ENCODE results near the gene PCNA. TPM values are rescaled to one million over a fixed set of nuclear protein-coding genes. Genes with fewer than 3 reads are reported as not detected.

The PCNA gene
- total and polyA plus RNA-seq, 2 experiments from 2014 or later = 353 to 428 TPM

DNA sequence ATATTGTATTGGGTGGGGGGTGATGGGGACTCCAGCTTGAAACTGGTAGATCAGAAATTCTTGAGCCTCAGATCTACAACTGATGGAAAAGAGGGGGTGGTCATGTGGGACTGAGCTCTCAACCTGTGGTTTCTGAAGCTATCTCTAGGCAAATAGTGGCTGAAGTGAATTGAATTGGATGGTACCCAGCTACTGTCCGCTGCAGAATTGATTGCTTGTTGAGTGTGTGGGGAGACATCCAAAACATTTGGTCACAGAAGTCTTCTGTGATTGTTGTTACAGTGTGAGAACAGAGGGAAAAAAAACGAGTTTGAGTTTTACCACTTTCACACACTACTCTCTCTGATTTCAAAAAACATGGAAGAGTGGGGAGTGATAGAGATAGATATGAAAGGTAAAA lies 21.9 kb upstream of the PCNA start:
- Histone ChIP-seq H3K9me2 (ENCODE audit: insufficient read depth) (no peaks in the 10 kb centered on the region), H3K4me3 (no peak overlapping the region), H3K27me3 (ENCODE audit: insufficient read depth) (no peaks in the 10 kb centered on the region), H3K27ac (ENCODE audit: low read depth) (no peak overlapping the region), H3F3A (replicated peaks; ENCODE audit: low read depth) (no peaks in the 10 kb centered on the region), H3K36me3 (ENCODE audit: insufficient read depth) (no peaks in the 10 kb centered on the region), H3K4me2 (no peak overlapping the region), H4K20me1 (replicated peaks; ENCODE audit: insufficient read depth) (peaks cover 4% of the 10 kb centered on the region), H3K79me2 (replicated peaks; ENCODE audit: insufficient read depth) (peaks cover 93% of the 10 kb centered on the region), H2AFZ (no peak overlapping the region), H3K4me1 (ENCODE audit: insufficient read depth) (no peaks in the 10 kb centered on the region)
- no peaks in the 10 kb centered on the region for H3K27me3 Mint-ChIP-seq (ENCODE audit: insufficient read depth, low read depth, poor library complexity)
- H3K4me1 Mint-ChIP-seq = peaks cover 3% of the 10 kb centered on the region; the same call in 2 of the 3 replicates
- no peak overlapping the region for H3K27ac Mint-ChIP-seq
- H3K4me3 Mint-ChIP-seq = no peak overlapping the region
- no peak for ATAC-seq
- DNase-seq (ENCODE audit: low spot score) = no peak
- no peaks in the 10 kb centered on the region for H3K36me3 Mint-ChIP-seq (ENCODE audit: low read depth)
- TF ChIP-seq, protein P1, sequence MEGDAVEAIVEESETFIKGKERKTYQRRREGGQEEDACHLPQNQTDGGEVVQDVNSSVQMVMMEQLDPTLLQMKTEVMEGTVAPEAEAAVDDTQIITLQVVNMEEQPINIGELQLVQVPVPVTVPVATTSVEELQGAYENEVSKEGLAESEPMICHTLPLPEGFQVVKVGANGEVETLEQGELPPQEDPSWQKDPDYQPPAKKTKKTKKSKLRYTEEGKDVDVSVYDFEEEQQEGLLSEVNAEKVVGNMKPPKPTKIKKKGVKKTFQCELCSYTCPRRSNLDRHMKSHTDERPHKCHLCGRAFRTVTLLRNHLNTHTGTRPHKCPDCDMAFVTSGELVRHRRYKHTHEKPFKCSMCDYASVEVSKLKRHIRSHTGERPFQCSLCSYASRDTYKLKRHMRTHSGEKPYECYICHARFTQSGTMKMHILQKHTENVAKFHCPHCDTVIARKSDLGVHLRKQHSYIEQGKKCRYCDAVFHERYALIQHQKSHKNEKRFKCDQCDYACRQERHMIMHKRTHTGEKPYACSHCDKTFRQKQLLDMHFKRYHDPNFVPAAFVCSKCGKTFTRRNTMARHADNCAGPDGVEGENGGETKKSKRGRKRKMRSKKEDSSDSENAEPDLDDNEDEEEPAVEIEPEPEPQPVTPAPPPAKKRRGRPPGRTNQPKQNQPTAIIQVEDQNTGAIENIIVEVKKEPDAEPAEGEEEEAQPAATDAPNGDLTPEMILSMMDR (conservative IDR thresholded peaks at IDR 0.05; ENCODE audit: low read depth in 2 of 2) = no peak
- TF ChIP-seq, protein P2, sequence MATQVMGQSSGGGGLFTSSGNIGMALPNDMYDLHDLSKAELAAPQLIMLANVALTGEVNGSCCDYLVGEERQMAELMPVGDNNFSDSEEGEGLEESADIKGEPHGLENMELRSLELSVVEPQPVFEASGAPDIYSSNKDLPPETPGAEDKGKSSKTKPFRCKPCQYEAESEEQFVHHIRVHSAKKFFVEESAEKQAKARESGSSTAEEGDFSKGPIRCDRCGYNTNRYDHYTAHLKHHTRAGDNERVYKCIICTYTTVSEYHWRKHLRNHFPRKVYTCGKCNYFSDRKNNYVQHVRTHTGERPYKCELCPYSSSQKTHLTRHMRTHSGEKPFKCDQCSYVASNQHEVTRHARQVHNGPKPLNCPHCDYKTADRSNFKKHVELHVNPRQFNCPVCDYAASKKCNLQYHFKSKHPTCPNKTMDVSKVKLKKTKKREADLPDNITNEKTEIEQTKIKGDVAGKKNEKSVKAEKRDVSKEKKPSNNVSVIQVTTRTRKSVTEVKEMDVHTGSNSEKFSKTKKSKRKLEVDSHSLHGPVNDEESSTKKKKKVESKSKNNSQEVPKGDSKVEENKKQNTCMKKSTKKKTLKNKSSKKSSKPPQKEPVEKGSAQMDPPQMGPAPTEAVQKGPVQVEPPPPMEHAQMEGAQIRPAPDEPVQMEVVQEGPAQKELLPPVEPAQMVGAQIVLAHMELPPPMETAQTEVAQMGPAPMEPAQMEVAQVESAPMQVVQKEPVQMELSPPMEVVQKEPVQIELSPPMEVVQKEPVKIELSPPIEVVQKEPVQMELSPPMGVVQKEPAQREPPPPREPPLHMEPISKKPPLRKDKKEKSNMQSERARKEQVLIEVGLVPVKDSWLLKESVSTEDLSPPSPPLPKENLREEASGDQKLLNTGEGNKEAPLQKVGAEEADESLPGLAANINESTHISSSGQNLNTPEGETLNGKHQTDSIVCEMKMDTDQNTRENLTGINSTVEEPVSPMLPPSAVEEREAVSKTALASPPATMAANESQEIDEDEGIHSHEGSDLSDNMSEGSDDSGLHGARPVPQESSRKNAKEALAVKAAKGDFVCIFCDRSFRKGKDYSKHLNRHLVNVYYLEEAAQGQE (IDR thresholded peaks at IDR 0.05; ENCODE audit: unreplicated experiment) = no peak
- TF ChIP-seq, protein P3, sequence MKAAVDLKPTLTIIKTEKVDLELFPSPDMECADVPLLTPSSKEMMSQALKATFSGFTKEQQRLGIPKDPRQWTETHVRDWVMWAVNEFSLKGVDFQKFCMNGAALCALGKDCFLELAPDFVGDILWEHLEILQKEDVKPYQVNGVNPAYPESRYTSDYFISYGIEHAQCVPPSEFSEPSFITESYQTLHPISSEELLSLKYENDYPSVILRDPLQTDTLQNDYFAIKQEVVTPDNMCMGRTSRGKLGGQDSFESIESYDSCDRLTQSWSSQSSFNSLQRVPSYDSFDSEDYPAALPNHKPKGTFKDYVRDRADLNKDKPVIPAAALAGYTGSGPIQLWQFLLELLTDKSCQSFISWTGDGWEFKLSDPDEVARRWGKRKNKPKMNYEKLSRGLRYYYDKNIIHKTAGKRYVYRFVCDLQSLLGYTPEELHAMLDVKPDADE (IDR thresholded peaks at IDR 0.05) = no peak
- TF ChIP-seq NANOG (IDR thresholded peaks at IDR 0.05; ENCODE audit: borderline replicate concordance) (no peak), ZNF331 (CRISPR knock-in tag; IDR thresholded peaks at IDR 0.05; ENCODE audit: low read depth) (no peak), ZNF114 (CRISPR knock-in tag; IDR thresholded peaks at IDR 0.05) (no peak), POLR2AphosphoS5 (IDR thresholded peaks at IDR 0.05; ENCODE audit: low read depth) (no peak)
- H3K9me3 Mint-ChIP-seq = no peaks in the 10 kb centered on the region

- H3K4me2 ChIP-seq = no peak overlapping the region
- DNase-seq (ENCODE audit: low spot score) = no peak
- H3K27me3 ChIP-seq (ENCODE audit: insufficient read depth) = no peaks in the 10 kb centered on the region
- H3K4me1 ChIP-seq (ENCODE audit: insufficient read depth) = no peaks in the 10 kb centered on the region
- ATAC-seq = no peak
- peaks cover 92% of the 10 kb centered on the region for H3K79me2 ChIP-seq (replicated peaks; ENCODE audit: insufficient read depth)
- H3K4me1 Mint-ChIP-seq = peaks cover 8% of the 10 kb centered on the region
- H3F3A ChIP-seq (replicated peaks; ENCODE audit: low read depth) = no peaks in the 10 kb centered on the region
- no peak overlapping the region for H3K27ac ChIP-seq (ENCODE audit: low read depth)
- H3K27ac Mint-ChIP-seq = no peak overlapping the region
- no peaks in the 10 kb centered on the region for H3K9me3 Mint-ChIP-seq
- no peaks in the 10 kb centered on the region for H3K9me2 ChIP-seq (ENCODE audit: insufficient read depth)
- H3K27me3 Mint-ChIP-seq (ENCODE audit: insufficient read depth, low read depth, poor library complexity) = no peaks in the 10 kb centered on the region
- no peaks in the 10 kb centered on the region for H3K36me3 ChIP-seq (ENCODE audit: insufficient read depth)
- no peak overlapping the region for H3K4me3 ChIP-seq
- no peaks in the 10 kb centered on the region for H3K36me3 Mint-ChIP-seq (ENCODE audit: low read depth)
- H4K20me1 ChIP-seq (replicated peaks; ENCODE audit: insufficient read depth) = peaks cover 4% of the 10 kb centered on the region
- no peak overlapping the region for H3K4me3 Mint-ChIP-seq
- TF ChIP-seq EZH2 (IDR thresholded peaks at IDR 0.05; ENCODE audit: low read depth, unreplicated experiment) = no peak
- no peak for TF ChIP-seq ZNF114 (CRISPR knock-in tag; IDR thresholded peaks at IDR 0.05)
- H2AFZ ChIP-seq = no peak overlapping the region
Observed at GRCh38 chr20:5140195-5140594, 20.4 kb upstream of the PCNA start.
